DOHH2 (cell line): ENCODE data around the gene PIKFYVE.

Experiments used
- H3F3A ChIP-seq: fragments of 200-600 bp; sonication (generic), shearing (Covaris generic); 2 replicates; pipeline ENCODE4 v1.6.0; 2016; ENCODE audit warnings: antibody characterized with exemption, mild to moderate bottlenecking; ENCODE audit not compliant: control insufficient read depth, insufficient read depth
- H3K27ac ChIP-seq: fragments of 200-600 bp; sonication (generic); 2 replicates; pipeline ENCODE4 v1.5.1; 2014; ENCODE audit warnings: low read depth, mild to moderate bottlenecking, low read length, moderate library complexity
- H3K27me3 ChIP-seq: fragments of 200-600 bp; sonication (generic); 2 replicates; pipeline ENCODE4 v1.6.1; 2014; ENCODE audit warnings: mild to moderate bottlenecking, low read length, mixed read lengths; ENCODE audit not compliant: control insufficient read depth
- H3K36me3 ChIP-seq: fragments of 200-600 bp; sonication (generic); 2 replicates; pipeline ENCODE4 v1.6.1; 2014; ENCODE audit warnings: mild to moderate bottlenecking, low read length, moderate library complexity, mixed read lengths; ENCODE audit not compliant: control insufficient read depth
- H3K4me1 ChIP-seq: fragments of 200-600 bp; sonication (generic); 2 replicates; pipeline ENCODE4 v1.6.1; 2014; ENCODE audit warnings: mild to moderate bottlenecking, low read length, mixed read lengths; ENCODE audit not compliant: control insufficient read depth
- H3K4me2 ChIP-seq: fragments of 200-600 bp; sonication (generic); 2 replicates; pipeline ENCODE4 v1.6.0; 2014; ENCODE audit warnings: mild to moderate bottlenecking, low read length, moderate library complexity
- H3K4me3 ChIP-seq: fragments of 200-600 bp; sonication (generic); 2 replicates; pipeline ENCODE4 v1.5.1; 2014; ENCODE audit warnings: mild to moderate bottlenecking, low read length, mixed read lengths
- H3K79me2 ChIP-seq: fragments of 200-600 bp; sonication (generic); 2 replicates; pipeline ENCODE4 v1.6.1; 2014; ENCODE audit warnings: mild to moderate bottlenecking, low read length, mixed read lengths; ENCODE audit not compliant: control insufficient read depth
- H3K9me2 ChIP-seq: fragments of 200-600 bp; sonication (generic); replicated peaks from 2 replicates; pipeline ENCODE4 v1.6.1; 2014; ENCODE audit warnings: mild to moderate bottlenecking, low read length, mixed read lengths; ENCODE audit not compliant: control insufficient read depth
- H3K9me3 ChIP-seq: fragments of 200-600 bp; sonication (generic); 2 replicates; pipeline ENCODE4 v1.6.1; 2014; ENCODE audit warnings: antibody characterized with exemption, low read length, mixed read lengths; ENCODE audit not compliant: control insufficient read depth, insufficient read depth
- H4K20me1 ChIP-seq: fragments of 200-600 bp; sonication (generic); 2 replicates; pipeline ENCODE4 v1.6.0; 2014; ENCODE audit warnings: low read depth, mild to moderate bottlenecking, antibody characterized with exemption, low read length, moderate library complexity; ENCODE audit not compliant: control insufficient read depth, insufficient read depth
- CTCF ChIP-seq: fragments of 200-600 bp; sonication (generic); IDR thresholded peaks from one replicate; pipeline ENCODE4 v1.5.1; 2014; ENCODE audit warnings: antibody characterized with exemption, mild to moderate bottlenecking, low read depth, low read length; ENCODE audit not compliant: poor library complexity, severe bottlenecking
- EZH2phosphoT487 ChIP-seq: fragments of 200-600 bp; sonication (generic); IDR thresholded peaks from 2 replicates; pipeline ENCODE4 v1.6.1; 2017; ENCODE audit warnings: borderline replicate concordance, mild to moderate bottlenecking, antibody characterized with exemption, low read length, moderate library complexity, mixed read lengths

Gene PIKFYVE

DNA sequence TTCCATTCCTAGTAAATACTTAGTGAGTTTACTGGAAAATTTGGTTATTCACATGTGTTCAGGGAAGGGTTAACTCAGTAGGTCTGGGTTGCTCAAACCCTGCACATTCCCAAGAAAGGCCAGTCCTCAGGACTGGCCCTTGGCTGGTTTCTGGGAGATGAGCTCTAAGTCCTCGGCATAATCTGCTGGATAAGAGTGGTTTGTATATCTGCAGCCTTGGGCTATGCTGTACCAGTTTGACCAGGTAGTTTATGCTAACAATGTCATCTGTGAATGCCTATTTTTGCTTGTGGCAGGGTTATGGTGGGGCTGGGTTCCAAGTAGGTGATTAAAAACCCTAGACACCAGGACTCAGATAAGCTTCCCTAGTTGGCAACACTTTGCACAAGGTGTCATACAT lies 133.1 kb downstream of the PIKFYVE start:
- H3K27me3 ChIP-seq: peaks cover 2% of the 10 kb centered on the region; the same call in 1 of the 2 replicates
- H3K9me2 ChIP-seq: no peaks in the 10 kb centered on the region
- no peak overlapping the region for H3K4me3 ChIP-seq
- H3K4me1 ChIP-seq: no peaks in the 10 kb centered on the region
- no peak for TF ChIP-seq EZH2phosphoT487
- TF ChIP-seq CTCF: no peak
- no peak overlapping the region for H3K4me2 ChIP-seq
- no peaks in the 10 kb centered on the region for H3K36me3 ChIP-seq
- H3K79me2 ChIP-seq: no peaks in the 10 kb centered on the region
- no peak overlapping the region for H3K27ac ChIP-seq
- no peaks in the 10 kb centered on the region for H4K20me1 ChIP-seq
- H3K9me3 ChIP-seq: peaks cover 3% of the 10 kb centered on the region; the same call in 1 of the 2 replicates
- H3F3A ChIP-seq: no peaks in the 10 kb centered on the region

- Histone ChIP-seq H4K20me1 (no peaks in the 10 kb centered on the region), H3K9me3 (no peaks in the 10 kb centered on the region), H3K9me2 (no peaks in the 10 kb centered on the region), H3K36me3 (no peaks in the 10 kb centered on the region), H3K4me1 (no peaks in the 10 kb centered on the region), H3F3A (no peaks in the 10 kb centered on the region), H3K27me3 (peaks cover 5% of the 10 kb centered on the region; the same call in 1 of the 2 replicates), H3K27ac (no peak within 1 kb of the TSS), H3K4me3 (no peak within 1 kb of the TSS), H3K79me2 (no peaks in the 10 kb centered on the region), H3K4me2 (no peak within 1 kb of the TSS)
- TF ChIP-seq EZH2phosphoT487 (no peak), CTCF (no peak)
Measured at GRCh38 chr2:208406474-208407451, 140.7 kb downstream of the PIKFYVE start, which contains the start of gene PTH2R. TSS of gene PTH2R (plus strand) at chr2:208406792. CDS start at chr2:208407044, 252 bp downstream.

DNA sequence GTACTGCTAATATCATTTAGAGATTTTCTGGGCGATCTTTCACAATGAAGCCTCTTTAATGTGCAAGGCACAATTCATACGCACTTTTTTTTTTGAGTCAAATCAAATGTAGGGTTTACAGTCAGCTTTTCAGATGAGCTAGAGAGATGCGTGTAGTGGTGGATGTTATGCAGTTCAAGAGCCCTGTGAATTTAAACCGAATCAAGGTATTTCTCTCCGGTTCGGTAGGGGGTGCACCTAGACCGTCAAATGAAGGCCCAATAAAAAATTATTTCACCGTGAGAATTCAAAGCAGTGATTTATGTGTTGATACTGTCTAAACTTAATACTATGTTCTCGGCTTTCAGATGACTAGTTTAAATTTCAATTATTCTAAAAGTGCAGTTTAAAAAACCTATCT lies 141.6 kb downstream of the PIKFYVE start:
- TF ChIP-seq EZH2phosphoT487 (no peak), CTCF (peak; percentile 30)
- no peaks in the 10 kb centered on the region for H4K20me1 ChIP-seq
- H3F3A ChIP-seq: no peaks in the 10 kb centered on the region
- H3K4me3 ChIP-seq: no peak overlapping the region
- H3K4me1 ChIP-seq: no peaks in the 10 kb centered on the region
- no peak overlapping the region for H3K4me2 ChIP-seq
- no peaks in the 10 kb centered on the region for H3K79me2 ChIP-seq
- no peaks in the 10 kb centered on the region for H3K36me3 ChIP-seq
- H3K27ac ChIP-seq: no peak overlapping the region
- no peaks in the 10 kb centered on the region for H3K9me3 ChIP-seq
- H3K27me3 ChIP-seq: peaks cover 5% of the 10 kb centered on the region; the same call in 1 of the 2 replicates
- no peaks in the 10 kb centered on the region for H3K9me2 ChIP-seq
